ENCODE data around the gene FADS2. TPM values are rescaled to one million over a fixed set of nuclear protein-coding genes. Genes with fewer than 3 reads are reported as not detected.
A peak's percentile ranks its signal among the peaks of the same experiment; 100 is the strongest.

Gene FADS2
- total and polyA plus RNA-seq, 9 of the 15 experiments (the other 6 are each of a cell fraction or from before 2014, with no cell fraction given): 2.9 to 42.8 (median 16.2) TPM

GRCh38 chr11:61901397-61901796, 73.3 kb downstream of the FADS2 start (continued):
- TF ChIP-seq, protein P1, sequence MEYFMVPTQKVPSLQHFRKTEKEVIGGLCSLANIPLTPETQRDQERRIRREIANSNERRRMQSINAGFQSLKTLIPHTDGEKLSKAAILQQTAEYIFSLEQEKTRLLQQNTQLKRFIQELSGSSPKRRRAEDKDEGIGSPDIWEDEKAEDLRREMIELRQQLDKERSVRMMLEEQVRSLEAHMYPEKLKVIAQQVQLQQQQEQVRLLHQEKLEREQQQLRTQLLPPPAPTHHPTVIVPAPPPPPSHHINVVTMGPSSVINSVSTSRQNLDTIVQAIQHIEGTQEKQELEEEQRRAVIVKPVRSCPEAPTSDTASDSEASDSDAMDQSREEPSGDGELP (CRISPR knock-in tag; IDR thresholded peaks at IDR 0.05; ENCODE audit: borderline replicate concordance): peak; percentile 22; the same call in 1 of the 2 replicates
- no peak for TF ChIP-seq HMG20B (CRISPR knock-in tag; IDR thresholded peaks at IDR 0.05)
- TF ChIP-seq RCOR1 (IDR thresholded peaks at IDR 0.05; ENCODE audit: borderline replicate concordance in 1 of 2, low read depth in 2 of 2, low read length in 2 of 2): 0 out of 4 replicates have a peak, but pooled peaks of 1 of the 2 experiments have one; percentile 14
- no peak for TF ChIP-seq CTBP1 (IDR thresholded peaks at IDR 0.05; ENCODE audit: borderline replicate concordance)
- TF ChIP-seq SRSF3 (IDR thresholded peaks at IDR 0.05; ENCODE audit: insufficient read depth, low read length): no peak
- TF ChIP-seq PML (IDR thresholded peaks at IDR 0.05; ENCODE audit: low read length): no peak
- TF ChIP-seq, protein P2, sequence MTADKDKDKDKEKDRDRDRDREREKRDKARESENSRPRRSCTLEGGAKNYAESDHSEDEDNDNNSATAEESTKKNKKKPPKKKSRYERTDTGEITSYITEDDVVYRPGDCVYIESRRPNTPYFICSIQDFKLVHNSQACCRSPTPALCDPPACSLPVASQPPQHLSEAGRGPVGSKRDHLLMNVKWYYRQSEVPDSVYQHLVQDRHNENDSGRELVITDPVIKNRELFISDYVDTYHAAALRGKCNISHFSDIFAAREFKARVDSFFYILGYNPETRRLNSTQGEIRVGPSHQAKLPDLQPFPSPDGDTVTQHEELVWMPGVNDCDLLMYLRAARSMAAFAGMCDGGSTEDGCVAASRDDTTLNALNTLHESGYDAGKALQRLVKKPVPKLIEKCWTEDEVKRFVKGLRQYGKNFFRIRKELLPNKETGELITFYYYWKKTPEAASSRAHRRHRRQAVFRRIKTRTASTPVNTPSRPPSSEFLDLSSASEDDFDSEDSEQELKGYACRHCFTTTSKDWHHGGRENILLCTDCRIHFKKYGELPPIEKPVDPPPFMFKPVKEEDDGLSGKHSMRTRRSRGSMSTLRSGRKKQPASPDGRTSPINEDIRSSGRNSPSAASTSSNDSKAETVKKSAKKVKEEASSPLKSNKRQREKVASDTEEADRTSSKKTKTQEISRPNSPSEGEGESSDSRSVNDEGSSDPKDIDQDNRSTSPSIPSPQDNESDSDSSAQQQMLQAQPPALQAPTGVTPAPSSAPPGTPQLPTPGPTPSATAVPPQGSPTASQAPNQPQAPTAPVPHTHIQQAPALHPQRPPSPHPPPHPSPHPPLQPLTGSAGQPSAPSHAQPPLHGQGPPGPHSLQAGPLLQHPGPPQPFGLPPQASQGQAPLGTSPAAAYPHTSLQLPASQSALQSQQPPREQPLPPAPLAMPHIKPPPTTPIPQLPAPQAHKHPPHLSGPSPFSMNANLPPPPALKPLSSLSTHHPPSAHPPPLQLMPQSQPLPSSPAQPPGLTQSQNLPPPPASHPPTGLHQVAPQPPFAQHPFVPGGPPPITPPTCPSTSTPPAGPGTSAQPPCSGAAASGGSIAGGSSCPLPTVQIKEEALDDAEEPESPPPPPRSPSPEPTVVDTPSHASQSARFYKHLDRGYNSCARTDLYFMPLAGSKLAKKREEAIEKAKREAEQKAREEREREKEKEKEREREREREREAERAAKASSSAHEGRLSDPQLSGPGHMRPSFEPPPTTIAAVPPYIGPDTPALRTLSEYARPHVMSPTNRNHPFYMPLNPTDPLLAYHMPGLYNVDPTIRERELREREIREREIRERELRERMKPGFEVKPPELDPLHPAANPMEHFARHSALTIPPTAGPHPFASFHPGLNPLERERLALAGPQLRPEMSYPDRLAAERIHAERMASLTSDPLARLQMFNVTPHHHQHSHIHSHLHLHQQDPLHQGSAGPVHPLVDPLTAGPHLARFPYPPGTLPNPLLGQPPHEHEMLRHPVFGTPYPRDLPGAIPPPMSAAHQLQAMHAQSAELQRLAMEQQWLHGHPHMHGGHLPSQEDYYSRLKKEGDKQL (CRISPR knock-in tag; IDR thresholded peaks at IDR 0.05; ENCODE audit: borderline replicate concordance): no peak
- no peak for TF ChIP-seq RNF2 (IDR thresholded peaks at IDR 0.05)
- TF ChIP-seq, protein P3, sequence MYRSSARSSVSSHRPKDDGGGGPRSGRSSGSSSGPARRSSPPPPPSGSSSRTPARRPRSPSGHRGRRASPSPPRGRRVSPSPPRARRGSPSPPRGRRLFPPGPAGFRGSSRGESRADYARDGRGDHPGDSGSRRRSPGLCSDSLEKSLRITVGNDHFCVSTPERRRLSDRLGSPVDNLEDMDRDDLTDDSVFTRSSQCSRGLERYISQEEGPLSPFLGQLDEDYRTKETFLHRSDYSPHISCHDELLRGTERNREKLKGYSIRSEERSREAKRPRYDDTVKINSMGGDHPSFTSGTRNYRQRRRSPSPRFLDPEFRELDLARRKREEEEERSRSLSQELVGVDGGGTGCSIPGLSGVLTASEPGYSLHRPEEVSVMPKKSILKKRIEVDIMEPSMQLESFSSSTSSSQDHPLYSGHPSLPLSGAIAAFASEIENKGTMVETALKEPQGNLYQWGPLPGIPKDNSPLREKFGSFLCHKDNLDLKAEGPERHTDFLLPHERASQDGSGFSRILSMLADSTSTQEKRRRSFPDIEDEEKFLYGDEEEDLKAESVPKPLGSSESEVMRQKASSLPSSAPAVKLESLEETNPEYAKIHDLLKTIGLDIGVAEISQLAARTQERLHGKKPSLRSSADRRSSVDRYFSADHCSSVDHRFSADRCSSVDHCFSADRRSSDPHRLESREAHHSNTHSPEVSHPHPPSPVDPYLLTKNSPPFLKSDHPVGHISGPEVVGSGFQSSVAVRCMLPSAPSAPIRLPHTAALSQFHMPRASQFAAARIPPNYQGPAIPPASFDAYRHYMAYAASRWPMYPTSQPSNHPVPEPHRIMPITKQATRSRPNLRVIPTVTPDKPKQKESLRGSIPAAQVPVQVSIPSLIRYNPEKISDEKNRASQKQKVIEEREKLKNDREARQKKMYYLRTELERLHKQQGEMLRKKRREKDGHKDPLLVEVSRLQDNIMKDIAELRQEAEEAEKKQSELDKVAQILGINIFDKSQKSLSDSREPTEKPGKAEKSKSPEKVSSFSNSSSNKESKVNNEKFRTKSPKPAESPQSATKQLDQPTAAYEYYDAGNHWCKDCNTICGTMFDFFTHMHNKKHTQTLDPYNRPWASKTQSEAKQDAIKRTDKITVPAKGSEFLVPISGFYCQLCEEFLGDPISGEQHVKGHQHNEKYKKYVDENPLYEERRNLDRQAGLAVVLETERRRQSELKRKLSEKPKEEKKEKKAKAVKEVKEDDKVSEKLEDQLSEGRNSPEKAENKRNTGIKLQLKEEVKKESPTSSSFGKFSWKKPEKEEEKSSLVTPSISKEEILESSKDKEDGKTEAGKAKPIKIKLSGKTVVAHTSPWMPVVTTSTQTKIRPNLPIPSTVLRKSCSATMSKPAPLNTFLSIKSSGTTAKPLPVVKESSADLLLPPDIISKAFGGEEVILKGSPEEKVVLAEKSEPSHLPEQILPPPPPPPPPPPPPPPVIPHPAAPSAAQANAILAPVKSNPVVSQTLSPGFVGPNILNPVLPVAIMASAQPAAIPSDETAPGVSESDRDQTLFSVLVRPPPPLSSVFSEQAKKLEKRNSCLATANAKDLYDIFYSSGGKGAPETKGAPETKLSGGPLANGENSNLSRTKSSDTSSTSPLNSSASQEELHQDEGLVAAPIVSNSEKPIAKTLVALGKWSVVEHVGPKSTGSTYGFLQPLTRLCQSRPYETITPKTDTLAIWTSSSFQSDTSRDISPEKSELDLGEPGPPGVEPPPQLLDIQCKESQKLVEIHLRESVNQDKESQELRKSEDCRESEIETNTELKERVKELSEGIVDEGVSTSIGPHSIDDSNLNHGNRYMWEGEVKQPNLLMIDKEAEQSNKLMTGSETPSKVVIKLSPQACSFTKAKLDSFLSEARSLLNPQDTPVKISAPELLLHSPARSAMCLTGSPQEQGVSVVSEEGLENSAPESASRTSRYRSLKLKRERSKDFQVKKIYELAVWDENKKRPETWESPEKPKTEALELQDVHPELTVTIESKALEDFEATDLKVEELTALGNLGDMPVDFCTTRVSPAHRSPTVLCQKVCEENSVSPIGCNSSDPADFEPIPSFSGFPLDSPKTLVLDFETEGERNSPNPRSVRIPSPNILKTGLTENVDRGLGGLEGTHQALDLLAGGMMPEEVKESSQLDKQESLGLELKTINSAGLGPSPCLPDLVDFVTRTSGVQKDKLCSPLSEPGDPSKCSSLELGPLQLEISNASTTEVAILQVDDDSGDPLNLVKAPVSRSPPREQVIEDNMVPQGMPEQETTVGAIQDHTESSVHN (IDR thresholded peaks at IDR 0.05; ENCODE audit: borderline replicate concordance in 1 of 2, low read depth in 1 of 2): no peak
- TF ChIP-seq CTCF (IDR thresholded peaks at IDR 0.05 in 2 of 3, conservative IDR thresholded peaks at IDR 0.05 in 1 of 3; ENCODE audit: insufficient read depth in 2 of 3, low read depth in 1 of 3, low read length in 3 of 3): peak; percentile 38 to 53 (median 43); a peak in 4 of 6 replicates
- TF ChIP-seq SNIP1 (IDR thresholded peaks at IDR 0.05; ENCODE audit: low read depth): no peak
